KG1 (cell line): ENCODE measurements around the gene FNDC5.

Source experiments
- DNase-seq: peaks from one replicate; lab custom pipeline; 2025; lab: John Stamatoyannopoulos, UW

FNDC5 gene

GRCh38 chr1:32884032-32884372, 13.3 kb upstream of the FNDC5 start:
- no peak for DNase-seq

GRCh38 chr1:32883338-32884031, 12.8 kb upstream of the FNDC5 start:
- DNase-seq, result no peak

GRCh38 chr1:32881871-32882850, 11.4 kb upstream of the FNDC5 start:
- no peak for DNase-seq

- DNase-seq, result no peak
Observed at GRCh38 chr1:32881291-32881690, 10.6 kb upstream of the FNDC5 start.

- no peak for DNase-seq
Observed at GRCh38 chr1:32878637-32879041, 7.9 kb upstream of the FNDC5 start.

- no peak for DNase-seq
Observed at GRCh38 chr1:32878183-32878582, 7.5 kb upstream of the FNDC5 start.

- DNase-seq, result no peak
Observed at GRCh38 chr1:32877211-32878110, 6.7 kb upstream of the FNDC5 start.

- peak; percentile 32 for DNase-seq
Observed at GRCh38 chr1:32876341-32877210, 5.9 kb upstream of the FNDC5 start.

GRCh38 chr1:32874860-32875752, 4.4 kb upstream of the FNDC5 start:
- DNase-seq, result no peak

- no peak for DNase-seq
Observed at GRCh38 chr1:32873484-32873883, 2.8 kb upstream of the FNDC5 start.

- DNase-seq, result no peak
Observed at GRCh38 chr1:32872192-32872460, 1.4 kb upstream of the FNDC5 start.

- no peak for DNase-seq
Observed at GRCh38 chr1:32871364-32872191, 866 bp upstream of the FNDC5 start.

- no peak for DNase-seq
Observed at GRCh38 chr1:32869923-32870614, 643 bp downstream of the FNDC5 start.

- no peak for DNase-seq
Observed at GRCh38 chr1:32868806-32869455, 1.8 kb downstream of the FNDC5 start.

GRCh38 chr1:32868085-32868484, 2.6 kb downstream of the FNDC5 start:
- no peak for DNase-seq

GRCh38 chr1:32867671-32868070, 3.0 kb downstream of the FNDC5 start:
- no peak for DNase-seq

- DNase-seq, result no peak
Observed at GRCh38 chr1:32867151-32867550, 3.6 kb downstream of the FNDC5 start.

GRCh38 chr1:32865639-32866405, 4.9 kb downstream of the FNDC5 start:
- DNase-seq, result no peak
